T-helper 17 cell (primary cell): ENCODE data around the gene METTL1. TPM values are rescaled to one million over a fixed set of nuclear protein-coding genes. Genes with fewer than 3 reads are reported as not detected.
"Not testable (repeated sequence)": the region's sequence is repeated elsewhere in the genome, so short reads cannot be mapped to it uniquely, and the experiment has no call there.

ENCODE experiments used
- ATAC-seq: fragments of 150-1000 bp; cut with Tn5 transposase; 2 replicates; pipeline ENCODE4 v1.10.0; 2021; ENCODE audit warnings: mild to moderate bottlenecking, moderate library complexity
- DNase-seq, 3 donors: peaks; one replicate each; pipeline versions ENCODE4 v3.0.0 to v3.0.0-alpha.2; 2020 to 2021
- H3K9me3 ChIP-seq: one replicate; pipeline ENCODE4 v1.7.0; 2013; ENCODE audit warnings: low read length, mild to moderate bottlenecking; ENCODE audit not compliant: control insufficient read depth, poor library complexity, severe bottlenecking
- H3K27ac Mint-ChIP-seq: one replicate; pipeline ENCODE4 v1.8.0; 2022; ENCODE audit warnings: mild to moderate bottlenecking, moderate library complexity, mixed read lengths
- H3K27me3 Mint-ChIP-seq: one replicate; pipeline ENCODE4 v1.8.0; 2022; ENCODE audit warnings: mixed read lengths
- H3K36me3 Mint-ChIP-seq: one replicate; pipeline ENCODE4 v1.8.0; 2022; ENCODE audit warnings: low read depth, mixed read lengths
- H3K4me1 Mint-ChIP-seq: one replicate; pipeline ENCODE4 v1.8.0; 2022; ENCODE audit warnings: mild to moderate bottlenecking, mixed read lengths
- H3K4me3 Mint-ChIP-seq: one replicate; pipeline ENCODE4 v1.8.0; 2022; ENCODE audit warnings: mild to moderate bottlenecking, moderate library complexity, mixed read lengths
- total RNA-seq, 4 donors: library from RNA in 2 of 4; stranded (reverse) in 2 of 4; gene quantifications; one replicate each; pipeline ENCODE4 v1.2.3 and lab custom pipeline; 2022 to 2026

The METTL1 gene
- total RNA-seq, 2 donors from 2014 or later: 15.0 to 20.9 TPM

GRCh38 chr12:57724003-57724935, 47.6 kb downstream of the METTL1 start:
- peak overlapping the region; percentile 80 for H3K27ac Mint-ChIP-seq
- no peaks in the 10 kb centered on the region for H3K27me3 Mint-ChIP-seq
- H3K4me3 Mint-ChIP-seq: no peak overlapping the region
- DNase-seq (no peak), ATAC-seq (peak; percentile 7)
- no peaks in the 10 kb centered on the region for H3K9me3 ChIP-seq
- peaks cover 37% of the 10 kb centered on the region for H3K4me1 Mint-ChIP-seq
- H3K36me3 Mint-ChIP-seq: peaks cover 16% of the 10 kb centered on the region

- no peaks in the 10 kb centered on the region for H3K27me3 Mint-ChIP-seq
- peak overlapping the region; percentile 80 for H3K27ac Mint-ChIP-seq
Observed at GRCh38 chr12:57723630-57723962, 48.3 kb downstream of the METTL1 start.

GRCh38 chr12:57722716-57723629, 48.9 kb downstream of the METTL1 start:
- H3K36me3 Mint-ChIP-seq: peaks cover 16% of the 10 kb centered on the region
- DNase-seq (no peak), ATAC-seq (no peak)
- no peaks in the 10 kb centered on the region for H3K27me3 Mint-ChIP-seq
- peak overlapping the region; percentile 80 for H3K27ac Mint-ChIP-seq
- H3K4me3 Mint-ChIP-seq: no peak overlapping the region
- H3K4me1 Mint-ChIP-seq: peaks cover 36% of the 10 kb centered on the region
- H3K9me3 ChIP-seq: no peaks in the 10 kb centered on the region

More at GRCh38 chr12:57723630-57723962, 48.3 kb downstream of the METTL1 start:
- Mint-ChIP-seq H3K36me3 (peaks cover 15% of the 10 kb centered on the region), H3K4me1 (peaks cover 39% of the 10 kb centered on the region), H3K4me3 (no peak overlapping the region)
- H3K9me3 ChIP-seq: no peaks in the 10 kb centered on the region
- ATAC-seq (no peak), DNase-seq (no peak)

GRCh38 chr12:57721846-57722608, 49.9 kb downstream of the METTL1 start:
- ATAC-seq, H3K27me3 Mint-ChIP-seq, H3K9me3 ChIP-seq, H3K4me3 Mint-ChIP-seq, DNase-seq: not testable (repeated sequence)
- peaks cover 14% of the 10 kb centered on the region for H3K36me3 Mint-ChIP-seq
- peak overlapping the region; percentile 80 for H3K27ac Mint-ChIP-seq
- H3K4me1 Mint-ChIP-seq: peaks cover 37% of the 10 kb centered on the region

DNA sequence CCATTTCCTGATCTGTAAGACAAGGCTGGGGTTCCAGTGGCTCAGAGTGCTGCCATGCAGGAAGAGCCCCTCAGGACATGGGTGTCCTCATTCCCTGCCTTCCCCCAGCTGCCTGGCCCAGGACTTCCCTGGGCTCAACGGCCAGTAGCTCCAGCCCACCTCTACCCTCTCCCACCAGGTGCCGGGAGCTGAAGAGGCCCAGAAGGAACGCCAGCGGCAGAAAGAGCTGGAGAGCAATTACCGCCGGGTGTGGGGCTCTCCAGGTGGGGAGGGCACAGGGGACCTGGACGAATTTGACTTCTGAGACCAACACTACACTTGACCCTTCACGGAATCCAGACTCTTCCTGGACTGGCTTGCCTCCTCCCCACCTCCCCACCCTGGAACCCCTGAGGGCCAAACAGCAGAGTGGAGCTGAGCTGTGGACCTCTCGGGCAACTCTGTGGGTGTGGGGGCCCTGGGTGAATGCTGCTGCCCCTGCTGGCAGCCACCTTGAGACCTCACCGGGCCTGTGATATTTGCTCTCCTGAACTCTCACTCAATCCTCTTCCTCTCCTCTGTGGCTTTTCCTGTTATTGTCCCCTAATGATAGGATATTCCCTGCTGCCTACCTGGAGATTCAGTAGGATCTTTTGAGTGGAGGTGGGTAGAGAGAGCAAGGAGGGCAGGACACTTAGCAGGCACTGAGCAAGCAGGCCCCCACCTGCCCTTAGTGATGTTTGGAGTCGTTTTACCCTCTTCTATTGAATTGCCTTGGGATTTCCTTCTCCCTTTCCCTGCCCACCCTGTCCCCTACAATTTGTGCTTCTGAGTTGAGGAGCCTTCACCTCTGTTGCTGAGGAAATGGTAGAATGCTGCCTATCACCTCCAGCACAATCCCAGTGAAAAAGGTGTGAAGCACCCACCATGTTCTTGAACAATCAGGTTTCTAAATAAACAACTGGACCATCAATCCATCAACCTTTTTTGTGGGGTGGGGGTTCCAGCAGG, 51.0 kb downstream of the METTL1 start:
- Mint-ChIP-seq H3K27ac (peak overlapping the region; percentile 14), H3K4me3 (peak overlapping the region; percentile 50), H3K4me1 (peaks cover 34% of the 10 kb centered on the region), H3K27me3 (no peaks in the 10 kb centered on the region), H3K36me3 (peaks cover 11% of the 10 kb centered on the region)
- no peak for DNase-seq
- H3K9me3 ChIP-seq: no peaks in the 10 kb centered on the region
- ATAC-seq: no peak

DNA sequence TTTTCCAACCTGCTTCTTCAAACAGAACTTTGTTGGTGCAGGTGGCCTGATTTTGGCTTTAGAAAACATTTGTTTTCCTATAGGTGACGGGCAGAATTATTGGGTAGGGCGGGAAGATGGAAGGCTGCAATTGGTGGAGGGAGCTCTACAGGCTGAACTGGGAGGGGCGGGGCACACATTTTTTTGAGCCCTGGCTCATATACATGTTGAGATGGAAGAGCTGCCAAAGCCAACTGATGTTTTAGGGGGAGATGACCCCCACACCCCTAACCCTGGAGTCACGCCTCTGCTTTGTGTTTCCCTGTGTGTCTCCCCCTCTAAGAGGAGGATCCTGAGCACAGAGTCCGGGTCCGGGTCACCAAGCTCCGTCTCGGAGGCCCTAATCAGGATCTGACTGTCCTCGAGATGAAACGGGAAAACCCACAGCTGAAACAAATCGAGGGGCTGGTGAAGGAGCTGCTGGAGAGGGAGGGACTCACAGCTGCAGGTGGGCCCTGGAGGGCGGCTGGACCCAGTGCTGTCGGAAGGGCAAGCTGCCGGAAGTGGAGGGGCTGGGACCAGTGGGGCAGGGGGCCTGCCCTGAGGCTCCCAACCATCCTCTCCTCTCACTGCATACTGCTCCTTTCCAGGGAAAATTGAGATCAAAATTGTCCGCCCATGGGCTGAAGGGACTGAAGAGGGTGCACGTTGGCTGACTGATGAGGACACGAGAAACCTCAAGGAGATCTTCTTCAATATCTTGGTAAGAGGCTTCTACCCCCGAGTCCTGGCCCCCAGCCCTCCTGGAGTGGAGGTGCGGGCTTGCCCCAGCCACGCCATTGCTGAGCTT, 51.9 kb downstream of the METTL1 start:
- peak overlapping the region; percentile 72 for H3K27ac Mint-ChIP-seq
- H3K4me3 Mint-ChIP-seq: no peak overlapping the region
- DNase-seq (no peak), ATAC-seq (no peak)
- peaks cover 13% of the 10 kb centered on the region for H3K36me3 Mint-ChIP-seq
- no peaks in the 10 kb centered on the region for H3K27me3 Mint-ChIP-seq
- H3K9me3 ChIP-seq: no peaks in the 10 kb centered on the region
- peaks cover 30% of the 10 kb centered on the region for H3K4me1 Mint-ChIP-seq

DNA sequence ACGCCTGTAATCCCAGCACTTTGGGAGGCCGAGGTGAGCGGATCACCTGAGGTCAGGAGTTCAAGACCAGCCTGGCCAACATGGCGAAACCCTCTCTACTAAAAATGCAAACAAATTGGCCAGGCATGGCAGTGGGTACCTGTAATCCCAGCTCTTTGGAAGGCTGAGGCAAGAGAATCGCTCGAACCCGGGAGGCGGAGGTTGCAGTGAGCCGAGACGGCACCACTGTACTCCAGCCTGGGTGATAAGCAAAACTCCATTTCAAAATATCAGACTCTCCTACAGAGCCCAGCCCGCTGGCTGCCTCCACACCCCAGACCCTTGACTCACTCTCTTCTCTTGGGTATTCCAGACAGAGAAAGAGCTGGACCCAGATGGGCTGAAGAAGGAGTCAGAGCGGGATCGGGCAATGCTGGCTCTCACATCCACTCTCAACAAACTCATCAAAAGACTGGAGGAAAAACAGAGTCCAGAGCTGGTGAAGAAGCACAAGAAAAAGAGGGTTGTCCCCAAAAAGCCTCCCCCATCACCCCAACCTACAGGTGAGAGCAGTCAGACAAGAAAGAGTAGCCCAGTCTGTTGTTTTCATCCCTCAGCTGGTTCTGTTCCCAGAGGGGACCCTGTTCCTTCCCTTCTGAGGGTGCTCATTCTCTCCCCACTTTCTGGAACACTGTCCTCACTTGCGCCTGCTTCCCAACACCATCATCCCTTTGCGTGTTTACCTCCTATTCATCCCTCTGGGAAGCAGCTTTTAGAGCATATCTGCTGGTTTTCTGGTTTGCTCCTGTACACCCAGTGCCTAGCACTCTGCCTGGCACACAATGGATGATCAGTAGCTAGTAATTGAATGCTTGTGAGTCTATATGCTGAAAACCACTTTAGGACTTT, 53.0 kb downstream of the METTL1 start:
- Mint-ChIP-seq H3K27me3 (no peaks in the 10 kb centered on the region), H3K4me1 (peaks cover 23% of the 10 kb centered on the region), H3K36me3 (peaks cover 13% of the 10 kb centered on the region), H3K4me3 (peak overlapping the region; percentile 53), H3K27ac (peak overlapping the region; percentile 72)
- no peaks in the 10 kb centered on the region for H3K9me3 ChIP-seq
- ATAC-seq (no peak), DNase-seq (no peak)

Other genes with a start within 250 kb of the METTL1 start
- gene MBD6, start 249.3 kb downstream of the METTL1 start, total RNA-seq: 10 to 100 TPM; 82.4 to 93.5 TPM
- 10 to 100 TPM; 63.9 to 78.8 TPM for gene DCTN2, start 224.9 kb downstream of the METTL1 start, total RNA-seq
- under 1 TPM; 0.35 to 0.63 TPM for gene KIF5A, start 222.1 kb downstream of the METTL1 start, total RNA-seq
- 10 to 100 TPM; 28.9 to 32.2 TPM for gene PIP4K2C, start 180.9 kb downstream of the METTL1 start, total RNA-seq
- 10 to 100 TPM; 24.4 to 32.8 TPM for gene DTX3, start 167.3 kb downstream of the METTL1 start, total RNA-seq
- gene ARHGEF25, start 160.7 kb downstream of the METTL1 start, total RNA-seq: 1 to 10 TPM in 1 of 2 donors, under 1 TPM in 1; 0.37 to 1.2 TPM
- gene B4GALNT1, start 138.9 kb downstream of the METTL1 start, total RNA-seq: not detected
- gene OS9, start 78.0 kb downstream of the METTL1 start, total RNA-seq: 100 to 1,000 TPM; 138 to 142 TPM
- 10 to 100 TPM; 46.5 to 57.6 TPM for gene AGAP2, start 33.4 kb downstream of the METTL1 start, total RNA-seq
- 10 to 100 TPM in 1 of 2 donors, 1 to 10 TPM in 1; 9.6 to 11.8 TPM for gene TSPAN31, start 27.1 kb downstream of the METTL1 start, total RNA-seq
- 10 to 100 TPM; 20.8 to 21.3 TPM for gene CDK4, start 19.8 kb downstream of the METTL1 start, total RNA-seq
- gene MARCHF9, start 17.0 kb downstream of the METTL1 start, total RNA-seq: 10 to 100 TPM; 45.3 to 62.4 TPM
- 1 to 10 TPM; 1.4 to 1.7 TPM for gene CYP27B1, start 5.0 kb downstream of the METTL1 start, total RNA-seq
- gene EEF1AKMT3, start 509 bp upstream of the METTL1 start, total RNA-seq: 1 to 10 TPM; 4.0 to 6.6 TPM
- gene TSFM, start 10.7 kb upstream of the METTL1 start, total RNA-seq: 10 to 100 TPM; 12.5 to 17.9 TPM
- gene AVIL, start 46.6 kb upstream of the METTL1 start, total RNA-seq: 1 to 10 TPM; 1.3 to 1.4 TPM
- 100 to 1,000 TPM; 114 to 132 TPM for gene CTDSP2, start 74.6 kb upstream of the METTL1 start, total RNA-seq
- 1 to 10 TPM; 4.3 to 6.4 TPM for gene ATP23, start 169.5 kb upstream of the METTL1 start, total RNA-seq